Jurkat, Clone E6-1 (cell line): ENCODE results near the gene ATP1A1.

ENCODE experiments used
- DNase-seq: peaks from one replicate; pipeline ENCODE4 v3.0.0-alpha.2; 2011; ENCODE audit warnings: low read depth, low spot score
- H3K4me3 ChIP-seq: 2 replicates; pipeline ENCODE4 v1.5.1; 2011; ENCODE audit warnings: mild to moderate bottlenecking, low read length, control low read depth, moderate library complexity

Gene ATP1A1

DNA sequence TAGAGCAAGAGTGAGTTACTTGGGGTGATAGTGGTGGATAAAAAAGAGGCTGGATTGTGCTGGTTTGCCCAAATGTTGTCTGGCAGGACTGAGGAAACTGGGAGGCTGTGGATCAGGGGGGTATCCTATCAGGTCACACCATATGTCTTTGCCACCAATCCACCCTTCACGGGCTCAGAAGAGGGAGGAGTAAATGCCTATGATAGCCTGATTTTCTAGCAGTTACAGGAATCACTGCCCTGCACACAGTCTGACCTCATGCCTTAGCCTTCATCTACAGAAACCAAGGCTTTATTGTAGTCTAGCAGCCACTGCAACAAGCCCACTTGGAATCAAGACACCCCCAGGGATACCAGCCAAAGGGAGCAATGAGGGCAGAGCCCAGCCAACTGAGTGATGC is 51.8 kb downstream of the ATP1A1 start:
- no peak for DNase-seq
- no peak overlapping the region for H3K4me3 ChIP-seq

DNA sequence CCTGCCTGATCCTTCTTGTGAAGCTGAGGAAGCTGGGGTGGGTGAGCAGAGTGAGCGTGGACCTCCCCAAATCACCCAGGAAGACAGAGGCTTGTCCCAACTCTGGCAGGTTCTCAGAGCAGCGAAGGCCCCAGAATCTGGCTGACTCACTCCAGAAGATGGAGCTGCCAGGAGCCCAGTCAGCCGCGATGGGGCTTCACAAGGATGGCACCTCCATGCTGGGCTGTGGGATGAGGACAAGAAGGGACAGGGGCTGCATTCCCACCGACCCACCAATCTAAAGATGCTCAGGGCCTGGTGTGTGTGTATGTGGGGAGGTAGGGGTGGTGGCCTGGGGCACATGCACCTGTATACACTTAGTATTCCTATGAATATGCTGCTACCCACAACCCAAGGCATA is 52.9 kb downstream of the ATP1A1 start:
- no peak overlapping the region for H3K4me3 ChIP-seq
- DNase-seq: no peak

DNA sequence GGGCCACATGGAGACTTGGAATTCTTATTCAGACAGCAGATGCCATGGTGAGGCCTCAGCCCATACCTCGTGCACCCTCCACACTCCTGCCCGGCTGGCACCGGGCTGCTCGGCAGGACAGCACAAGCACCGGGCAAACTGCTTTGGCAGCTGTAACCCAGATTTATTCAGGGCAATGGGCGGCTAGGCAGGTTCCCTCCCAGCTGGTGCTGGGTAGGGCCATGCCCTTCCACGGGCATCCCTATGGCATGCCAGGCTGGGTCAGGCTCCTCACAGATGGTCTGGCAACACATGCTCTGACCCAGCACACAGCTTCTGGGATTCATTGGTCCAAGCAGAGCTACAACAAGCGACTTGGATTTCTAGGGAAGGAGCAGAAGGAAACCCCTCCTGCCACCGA is 53.4 kb downstream of the ATP1A1 start:
- DNase-seq: no peak
- no peak overlapping the region for H3K4me3 ChIP-seq

DNA sequence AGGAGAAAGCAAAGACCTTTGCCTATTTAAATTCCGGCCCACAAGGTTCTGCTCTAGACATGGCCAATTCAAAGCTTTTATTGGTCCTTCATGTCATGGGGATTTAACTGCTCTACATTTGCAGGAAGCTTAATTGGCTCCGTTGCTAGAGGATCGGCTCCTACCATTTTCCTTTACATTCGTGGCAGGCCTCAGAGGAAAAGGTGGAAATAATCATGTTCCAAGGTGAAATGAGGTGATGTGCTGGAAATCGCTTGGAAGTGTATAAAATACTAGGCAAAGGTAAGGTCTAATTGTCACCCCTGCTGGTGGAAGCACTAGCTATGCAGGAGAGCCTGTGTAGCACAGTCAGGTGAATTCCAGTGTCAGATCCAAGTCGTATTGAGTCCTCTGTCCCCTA is 55.5 kb downstream of the ATP1A1 start:
- H3K4me3 ChIP-seq: no peak overlapping the region
- no peak for DNase-seq

DNA sequence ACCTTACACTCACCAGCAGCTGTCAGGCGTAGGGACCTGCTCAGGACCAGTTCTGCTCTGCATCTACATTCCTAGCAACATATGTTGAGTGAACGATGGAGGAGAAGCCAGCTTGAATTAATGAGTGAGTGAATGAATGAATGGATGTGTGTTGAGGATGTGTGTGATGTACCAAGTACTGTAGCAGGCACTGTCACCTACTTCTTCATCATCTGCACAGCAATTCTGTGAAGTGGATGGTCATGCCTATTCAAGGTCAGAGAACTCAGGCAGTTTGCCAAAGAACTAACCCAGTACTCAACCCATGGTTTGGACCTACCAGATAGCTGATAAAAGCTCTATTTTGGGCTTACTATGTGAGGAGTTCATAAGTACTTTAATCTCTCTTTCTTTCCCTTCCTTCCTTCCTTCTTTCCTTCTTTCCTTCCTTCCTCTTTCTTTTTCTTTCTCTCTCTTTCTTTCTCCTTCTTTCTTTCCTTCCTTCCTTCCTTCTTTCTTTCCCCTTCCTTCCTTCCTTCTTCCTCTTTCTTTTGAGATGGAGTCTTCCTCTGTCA is 56.9 kb downstream of the ATP1A1 start:
- H3K4me3 ChIP-seq: no peak overlapping the region
- no peak for DNase-seq

DNA sequence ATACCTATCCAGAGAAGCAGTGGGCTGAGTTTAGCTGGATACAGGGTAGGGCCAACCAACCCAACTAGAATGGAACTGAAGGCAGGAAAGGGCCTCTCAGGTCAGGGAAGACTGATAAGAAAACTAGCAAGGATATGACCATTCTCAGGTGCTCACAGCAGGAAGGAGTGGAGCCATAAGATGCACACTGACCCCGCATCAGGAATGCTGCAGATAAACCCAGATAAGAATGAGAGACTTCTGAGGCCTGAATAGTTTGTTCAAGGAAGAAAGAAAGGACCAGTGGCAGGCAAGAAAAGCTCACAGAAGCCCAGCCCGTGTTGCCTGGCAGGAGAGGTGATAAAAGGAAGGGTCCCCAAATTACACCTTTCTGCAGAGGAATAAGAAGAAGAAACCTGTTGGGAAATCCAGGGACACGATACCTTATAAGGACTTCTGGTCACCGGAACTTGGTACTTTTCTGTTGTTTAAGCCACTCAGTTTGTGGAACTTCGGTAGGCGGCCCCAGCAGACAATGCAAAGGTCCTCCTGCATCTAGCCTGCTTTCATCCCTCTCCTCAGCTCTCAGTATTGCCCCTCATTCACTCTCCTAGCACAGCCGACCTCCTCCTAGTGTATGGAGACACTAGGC is 58.9 kb downstream of the ATP1A1 start:
- DNase-seq: no peak
- H3K4me3 ChIP-seq: no peak overlapping the region

DNA sequence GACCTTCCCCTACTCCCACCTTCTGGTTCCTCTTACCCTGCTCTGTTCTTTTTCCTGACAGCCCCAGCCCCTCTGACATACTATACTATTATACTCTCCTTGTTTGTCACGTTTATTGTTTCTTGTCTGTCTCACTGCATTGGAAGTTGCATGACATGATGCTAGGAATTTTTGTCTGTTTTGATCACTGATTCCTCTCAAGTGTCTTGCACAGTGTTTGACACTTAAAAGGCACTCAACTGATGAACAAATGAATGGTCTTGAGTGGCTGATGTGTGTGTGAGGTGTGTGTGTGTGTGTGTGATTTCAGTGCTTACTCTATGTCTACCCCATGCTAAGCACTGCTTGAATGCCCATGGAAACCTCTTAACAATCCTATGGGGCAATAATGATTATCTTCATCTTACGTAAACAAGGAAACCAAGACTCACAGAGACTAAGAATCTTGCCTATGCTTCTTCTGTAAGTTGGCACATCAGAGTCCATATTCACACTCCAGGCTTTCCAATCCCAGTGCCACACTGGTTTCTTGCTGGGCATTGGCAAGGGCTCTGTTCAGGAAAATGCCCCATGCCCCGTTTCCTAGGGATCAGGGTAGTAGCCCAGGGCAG is 59.7 kb downstream of the ATP1A1 start:
- H3K4me3 ChIP-seq: no peak overlapping the region
- no peak for DNase-seq

DNA sequence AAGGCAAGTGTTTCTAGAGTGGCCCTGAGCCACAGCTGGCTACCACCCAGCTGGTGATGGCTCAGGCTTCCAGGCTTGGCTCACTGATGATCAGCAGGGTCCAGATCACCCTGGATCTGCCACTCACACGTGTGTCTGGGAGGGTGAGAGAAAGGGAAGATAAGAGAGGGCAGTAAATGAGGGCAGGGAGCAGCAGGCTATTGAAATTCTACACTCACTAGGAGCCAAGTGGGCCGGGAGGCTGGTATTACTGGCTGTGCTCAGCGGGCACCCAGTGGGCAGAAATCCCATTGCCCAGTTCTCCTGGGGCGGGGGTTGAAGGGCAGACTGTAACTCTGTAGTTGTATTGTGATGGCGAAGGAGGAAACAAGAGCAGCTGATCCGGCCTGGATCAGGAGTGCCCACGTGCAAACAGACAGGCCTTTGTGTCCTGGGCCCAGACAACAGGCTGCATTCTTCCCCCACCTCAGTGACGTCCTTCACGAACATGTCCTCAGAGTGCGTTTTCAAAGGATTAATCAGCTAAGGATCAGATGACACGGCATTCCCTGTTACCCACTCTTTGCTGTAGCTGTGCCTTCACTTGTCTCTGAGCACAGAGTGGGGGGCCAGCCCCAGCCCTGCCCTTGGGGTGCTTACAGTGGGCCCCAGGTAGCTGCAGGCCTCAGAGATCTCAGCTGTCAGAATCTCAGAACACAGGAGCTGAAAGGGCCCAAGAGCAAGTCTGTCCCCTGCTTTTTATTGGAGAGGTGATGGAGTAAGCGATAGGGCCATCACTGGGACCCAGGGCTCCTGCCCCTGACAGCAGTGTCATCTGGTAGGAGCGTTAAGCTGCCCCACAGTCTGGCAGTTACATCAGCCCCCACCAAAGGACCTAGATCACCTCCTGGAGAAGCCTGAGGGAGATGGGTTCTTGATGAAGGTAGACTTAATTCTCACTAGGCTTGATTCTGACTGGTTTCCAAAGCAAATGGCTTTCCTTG is 60.5 kb downstream of the ATP1A1 start:
- no peak for DNase-seq
- H3K4me3 ChIP-seq: no peak overlapping the region

DNA sequence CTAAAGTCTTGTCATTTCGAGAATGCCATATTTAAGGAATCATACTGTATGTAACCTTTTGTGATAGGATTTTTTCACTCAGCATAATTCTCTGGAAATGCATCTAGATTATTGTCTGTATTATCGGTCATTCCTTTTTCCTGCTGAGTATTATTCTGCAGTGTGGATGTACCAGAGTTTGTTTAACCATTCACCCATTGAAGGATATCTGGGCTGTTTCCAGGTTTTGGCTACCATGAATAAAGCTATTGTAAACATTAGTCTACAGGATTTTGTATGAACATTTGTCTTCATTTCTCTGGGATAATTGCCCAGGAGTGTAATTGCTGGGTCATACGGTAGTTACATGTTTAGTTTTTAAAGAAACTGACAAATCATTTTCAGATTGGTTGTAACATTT is 61.8 kb downstream of the ATP1A1 start:
- no peak for DNase-seq

DNA sequence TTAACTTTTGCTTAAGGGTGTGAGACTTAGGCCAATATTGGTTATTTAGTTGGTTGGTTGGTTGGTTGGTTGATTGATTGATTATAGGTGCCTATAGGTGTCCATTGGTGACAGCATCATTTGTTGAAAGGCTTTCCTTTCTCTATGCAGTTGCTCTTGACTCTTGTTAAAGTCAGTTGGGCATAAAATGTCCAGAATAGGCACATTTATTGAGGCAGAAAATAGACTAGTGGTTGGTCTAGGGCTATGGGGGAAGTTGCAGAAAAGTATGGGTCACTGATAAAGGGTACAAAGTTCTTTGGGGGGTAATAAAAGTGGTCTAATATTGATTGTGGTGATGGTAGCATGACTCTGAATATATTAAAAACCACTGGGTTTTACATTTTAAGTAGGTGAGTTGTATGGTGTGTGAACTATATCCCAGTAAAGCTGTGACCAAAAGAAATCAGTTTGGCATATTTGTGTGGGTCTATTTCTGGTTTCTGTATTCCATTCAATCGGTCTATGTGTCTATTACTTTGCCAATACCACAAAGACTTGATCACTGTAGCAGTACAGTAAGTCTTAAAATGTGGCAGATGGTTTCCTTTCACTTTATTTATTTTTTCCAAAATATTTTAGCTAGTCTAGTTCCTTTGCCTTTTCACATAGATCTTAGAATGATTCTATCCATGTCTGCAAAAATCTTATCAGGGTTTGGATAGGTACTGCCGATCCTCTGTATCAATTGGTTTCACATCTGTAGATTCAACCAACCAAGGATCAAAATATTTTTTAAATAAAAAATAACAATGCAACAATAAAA is 63.0 kb downstream of the ATP1A1 start:
- H3K4me3 ChIP-seq: no peak overlapping the region
- no peak for DNase-seq

More for the DNA sequence above, 61.8 kb downstream of the ATP1A1 start:
- H3K4me3 ChIP-seq: no peak overlapping the region

DNA sequence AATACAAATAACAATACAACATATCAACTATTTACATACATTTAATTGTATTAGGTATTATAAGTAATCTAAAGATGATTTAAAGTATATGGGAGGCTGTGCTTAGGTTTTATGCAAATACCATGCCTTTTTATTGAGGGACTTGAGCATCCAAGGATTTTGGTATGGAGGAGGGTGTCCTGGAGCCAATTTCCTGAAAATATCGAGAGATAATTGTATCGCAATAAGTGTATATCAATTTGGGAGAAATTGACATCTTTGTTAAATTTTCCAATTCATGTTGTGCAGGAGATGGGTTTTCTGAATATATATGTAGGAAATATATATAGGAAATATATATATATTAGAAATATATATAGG is 63.5 kb downstream of the ATP1A1 start:
- DNase-seq: no peak
- no peak overlapping the region for H3K4me3 ChIP-seq

DNA sequence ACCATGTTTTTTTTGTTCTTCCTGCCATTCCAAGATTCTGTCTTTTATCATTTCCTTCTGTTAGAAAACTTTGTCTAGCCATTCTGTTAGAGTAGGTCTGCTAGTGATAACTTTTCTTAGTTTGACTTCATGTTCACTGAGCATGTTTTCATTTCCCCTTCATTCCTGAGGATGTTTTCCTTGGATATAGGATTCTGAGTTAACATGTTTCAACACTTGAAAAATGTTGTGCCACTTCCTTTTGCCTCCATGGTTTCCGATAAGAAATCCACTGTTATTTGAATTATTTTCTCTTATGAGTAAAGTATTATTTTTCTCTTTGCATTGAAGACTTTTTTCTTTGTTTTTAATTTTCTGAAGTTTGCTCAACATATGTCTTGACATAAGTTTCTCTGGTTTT is 66.7 kb downstream of the ATP1A1 start:
- DNase-seq: no peak
- H3K4me3 ChIP-seq: no peak overlapping the region

DNA sequence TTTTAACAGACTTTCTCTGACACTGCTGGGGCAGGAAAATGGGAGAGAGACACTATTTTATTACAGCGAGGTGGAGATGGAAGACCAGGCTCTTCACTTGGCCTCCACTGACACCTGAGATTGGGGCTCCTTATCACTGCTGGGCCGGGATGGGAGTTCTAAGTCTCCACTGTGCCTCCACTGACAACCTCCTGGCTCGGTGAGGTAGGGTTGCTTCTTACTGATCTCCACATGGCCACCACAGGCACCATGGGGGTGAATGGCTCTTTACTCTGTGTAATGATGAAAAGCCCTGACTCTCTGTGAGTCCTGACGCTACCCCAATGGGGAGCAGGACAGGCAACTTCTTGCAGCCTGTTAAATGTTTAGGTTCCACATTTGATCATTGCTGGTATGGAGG is 67.7 kb downstream of the ATP1A1 start:
- DNase-seq: no peak
- H3K4me3 ChIP-seq: no peak overlapping the region

DNA sequence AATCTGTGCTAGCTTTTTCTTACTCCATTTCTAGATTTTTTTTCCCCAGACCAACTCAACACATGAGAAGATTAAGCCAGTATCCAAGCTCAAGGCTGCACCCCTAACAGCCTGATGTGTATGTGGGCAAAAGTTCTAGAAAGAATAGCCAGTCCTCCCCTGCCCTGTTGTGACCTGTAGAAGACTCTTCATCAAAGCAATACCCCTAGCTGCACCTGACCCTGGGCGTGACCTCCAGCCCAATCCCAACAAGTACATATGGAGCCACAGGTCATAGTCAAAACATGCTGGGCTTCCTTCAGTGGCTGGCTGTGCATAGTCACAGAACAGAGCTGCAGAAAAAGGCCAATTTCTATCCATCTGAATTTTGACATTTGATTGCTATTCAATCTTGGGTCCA is 72.5 kb downstream of the ATP1A1 start:
- DNase-seq: no peak
- no peak overlapping the region for H3K4me3 ChIP-seq

DNA sequence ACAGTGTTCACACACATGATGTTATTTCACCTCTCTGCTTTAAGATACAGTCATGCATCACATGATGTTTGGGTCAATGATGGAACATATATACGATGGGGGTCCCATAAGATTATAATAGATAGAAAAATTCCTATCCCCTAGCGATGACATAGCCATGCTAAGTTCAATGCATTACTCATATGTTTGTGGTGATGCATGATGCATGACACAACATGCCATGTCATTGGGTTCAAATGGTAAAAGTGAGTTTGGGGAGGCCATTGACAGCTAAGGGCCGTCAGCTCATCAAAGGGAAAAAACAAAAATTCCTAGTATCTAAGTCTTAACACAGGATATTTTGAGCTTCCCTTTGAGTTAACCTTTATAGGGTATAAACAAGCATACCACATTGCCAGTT is 73.6 kb downstream of the ATP1A1 start:
- H3K4me3 ChIP-seq: no peak overlapping the region
- no peak for DNase-seq

DNA sequence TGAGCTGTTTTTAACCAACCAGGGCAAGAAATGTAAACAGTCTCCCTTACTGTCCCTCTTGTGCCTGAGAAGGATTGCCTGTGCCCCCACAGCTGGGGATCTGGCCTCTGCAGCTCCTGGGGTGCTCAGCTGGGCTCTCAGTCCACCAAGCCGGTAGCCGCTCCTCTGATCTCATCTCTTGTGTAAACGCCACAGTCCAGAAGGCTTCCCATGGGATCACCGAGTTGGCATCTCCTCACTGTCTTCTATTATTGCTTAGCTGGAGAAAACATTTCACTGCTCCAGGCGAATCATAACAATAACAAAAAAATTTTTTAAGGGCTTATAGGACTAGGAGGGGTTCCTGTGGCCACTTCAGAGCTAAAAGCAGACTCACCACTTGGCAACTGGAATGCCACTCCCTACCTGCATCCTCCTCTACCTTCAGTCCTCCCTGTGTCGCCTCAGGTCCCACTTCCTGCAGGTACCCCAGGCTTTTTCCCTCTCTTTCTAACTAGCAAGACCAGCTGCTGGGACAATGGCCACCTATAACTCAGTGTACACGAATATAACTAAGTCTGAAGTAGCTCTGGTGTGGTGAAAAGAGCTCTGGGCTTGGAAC is 75.8 kb downstream of the ATP1A1 start:
- no peak overlapping the region for H3K4me3 ChIP-seq
- DNase-seq: no peak

DNA sequence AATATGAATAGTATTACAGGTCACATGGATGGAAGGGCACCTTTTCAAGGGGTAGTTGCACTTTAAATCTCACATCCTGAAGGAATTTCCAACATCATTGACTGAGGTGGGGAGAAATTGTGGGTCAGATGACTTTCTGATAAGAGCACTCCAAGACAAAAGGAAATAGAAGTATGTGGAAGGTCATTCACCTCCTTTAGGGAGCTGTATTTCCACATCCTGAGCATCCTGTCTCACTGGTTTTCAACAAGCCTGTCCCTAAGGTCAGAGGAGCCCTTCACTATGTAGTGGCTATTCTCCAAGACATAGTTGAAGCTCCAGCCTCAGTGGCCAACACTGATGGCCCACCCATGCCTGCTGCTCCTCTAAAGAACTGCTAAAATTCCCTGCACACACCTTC is 76.5 kb downstream of the ATP1A1 start:
- no peak overlapping the region for H3K4me3 ChIP-seq

DNA sequence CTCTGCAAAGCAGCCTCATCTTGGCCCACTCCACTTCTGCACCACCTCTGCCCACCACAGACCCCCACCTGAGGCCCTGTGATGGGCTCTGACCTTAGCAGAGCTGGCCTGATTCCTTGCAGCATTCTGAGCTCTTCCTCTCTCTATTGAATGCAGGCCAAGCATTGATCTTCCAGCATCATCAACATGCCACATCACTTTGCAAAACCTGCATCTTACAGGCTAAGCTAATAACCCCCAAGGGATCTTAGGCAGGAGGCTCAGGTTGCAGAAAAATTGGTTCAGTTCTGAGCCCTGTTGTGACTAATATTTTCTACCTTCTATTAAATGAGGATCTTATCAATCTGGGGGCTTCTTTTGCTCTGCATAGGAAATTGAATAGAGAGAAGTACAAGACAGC is 78.7 kb downstream of the ATP1A1 start:
- no peak for DNase-seq
- no peak overlapping the region for H3K4me3 ChIP-seq

More for the DNA sequence above, 76.5 kb downstream of the ATP1A1 start:
- no peak for DNase-seq

DNA sequence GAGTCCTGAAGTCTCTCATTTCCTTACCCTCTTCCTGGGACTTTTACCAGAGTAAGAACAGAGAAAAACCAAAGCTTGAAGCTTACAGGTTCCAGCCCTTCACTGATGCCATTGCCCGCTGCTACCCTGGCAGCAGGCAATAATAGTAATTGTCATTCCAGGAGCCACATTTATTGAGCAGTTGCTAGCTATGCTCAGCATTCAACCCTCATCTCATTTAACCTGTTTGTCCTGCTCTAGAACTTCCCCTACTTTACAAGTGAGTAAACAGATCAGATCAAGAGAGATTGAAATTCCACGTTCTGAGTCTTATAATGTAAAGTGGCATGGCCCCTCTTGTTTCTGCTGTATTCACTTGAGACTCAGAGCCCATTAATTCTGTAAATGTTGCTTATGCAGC is 80.4 kb downstream of the ATP1A1 start:
- no peak overlapping the region for H3K4me3 ChIP-seq
- no peak for DNase-seq
